ENCODE measurements around the gene ABCC12. TPM values are rescaled to one million over a fixed set of nuclear protein-coding genes. Genes with fewer than 3 reads are reported as not detected.

Gene ABCC12
- polyA plus RNA-seq, 4 donors: not detected

- DNase-seq (no peak), FAIRE-seq (no peak)
- WGBS, 3 donors: 83 to 88% (median 87%) methylated on average over 7 of the region's 7 CpGs
- Histone ChIP-seq H3K36me3 (ENCODE audit: control insufficient read depth in 3 of 3, insufficient read depth in 2 of 3, low read depth in 1 of 3, low read length in 3 of 3) (no peaks in the 10 kb centered on the region), H3K27me3 (ENCODE audit: control insufficient read depth in 3 of 3, insufficient read depth in 3 of 3, low read length in 3 of 3) (no peaks in the 10 kb centered on the region), H3K4me3 (ENCODE audit: low read depth in 1 of 3, low read length in 3 of 3) (no peak overlapping the region), H3K27ac (ENCODE audit: low read depth in 1 of 3, low read length in 2 of 3) (no peak overlapping the region), H3K9me3 (ENCODE audit: control insufficient read depth in 2 of 2, insufficient read depth in 1 of 2, low read depth in 1 of 2, low read length in 1 of 2) (no peaks in the 10 kb centered on the region), H3K4me1 (ENCODE audit: control insufficient read depth in 3 of 3, insufficient read depth in 2 of 3, low read depth in 1 of 3, low read length in 2 of 3) (no peaks in the 10 kb centered on the region)
Observed at GRCh38 chr16:48146131-48146530, 9.7 kb downstream of the ABCC12 start.

GRCh38 chr16:48143812-48144368 is 11.9 kb downstream of the ABCC12 start:
- WGBS, 3 donors: 89 to 91% (median 90%) methylated on average over 9 of the region's 9 CpGs
- DNase-seq (no peak), FAIRE-seq (no peak)
- Histone ChIP-seq H3K9me3 (ENCODE audit: control insufficient read depth in 2 of 2, insufficient read depth in 1 of 2, low read depth in 1 of 2, low read length in 1 of 2) (no peaks in the 10 kb centered on the region), H3K27me3 (ENCODE audit: control insufficient read depth in 3 of 3, insufficient read depth in 3 of 3, low read length in 3 of 3) (no peaks in the 10 kb centered on the region), H3K36me3 (ENCODE audit: control insufficient read depth in 3 of 3, insufficient read depth in 2 of 3, low read depth in 1 of 3, low read length in 3 of 3) (no peaks in the 10 kb centered on the region), H3K27ac (ENCODE audit: low read depth in 1 of 3, low read length in 2 of 3) (no peak overlapping the region), H3K4me1 (ENCODE audit: control insufficient read depth in 3 of 3, insufficient read depth in 2 of 3, low read depth in 1 of 3, low read length in 2 of 3) (no peaks in the 10 kb centered on the region), H3K4me3 (ENCODE audit: low read depth in 1 of 3, low read length in 3 of 3) (no peak overlapping the region)

- 86 to 89% (median 87%) methylated on average over 6 of the region's 6 CpGs for WGBS, 3 donors
- FAIRE-seq: no peak
- Histone ChIP-seq H3K27me3 (ENCODE audit: control insufficient read depth in 3 of 3, insufficient read depth in 3 of 3, low read length in 3 of 3) (no peaks in the 10 kb centered on the region), H3K4me3 (ENCODE audit: low read depth in 1 of 3, low read length in 3 of 3) (no peak overlapping the region), H3K36me3 (ENCODE audit: control insufficient read depth in 3 of 3, insufficient read depth in 2 of 3, low read depth in 1 of 3, low read length in 3 of 3) (no peaks in the 10 kb centered on the region), H3K27ac (ENCODE audit: low read depth in 1 of 3, low read length in 2 of 3) (no peak overlapping the region), H3K4me1 (ENCODE audit: control insufficient read depth in 3 of 3, insufficient read depth in 2 of 3, low read depth in 1 of 3, low read length in 2 of 3) (no peaks in the 10 kb centered on the region), H3K9me3 (ENCODE audit: control insufficient read depth in 2 of 2, insufficient read depth in 1 of 2, low read depth in 1 of 2, low read length in 1 of 2) (no peaks in the 10 kb centered on the region)
- no peak for DNase-seq
Observed at GRCh38 chr16:48140821-48141220, 15.0 kb downstream of the ABCC12 start.

GRCh38 chr16:48139517-48139916 is 16.3 kb downstream of the ABCC12 start:
- H3K36me3 ChIP-seq (ENCODE audit: control insufficient read depth in 3 of 3, insufficient read depth in 2 of 3, low read depth in 1 of 3, low read length in 3 of 3): no peaks in the 10 kb centered on the region
- no peaks in the 10 kb centered on the region for H3K4me1 ChIP-seq (ENCODE audit: control insufficient read depth in 3 of 3, insufficient read depth in 2 of 3, low read depth in 1 of 3, low read length in 2 of 3)
- H3K9me3 ChIP-seq (ENCODE audit: control insufficient read depth in 2 of 2, insufficient read depth in 1 of 2, low read depth in 1 of 2, low read length in 1 of 2): no peaks in the 10 kb centered on the region
- no peak overlapping the region for H3K4me3 ChIP-seq (ENCODE audit: low read depth in 1 of 3, low read length in 3 of 3)
- DNase-seq: no peak
- H3K27ac ChIP-seq (ENCODE audit: low read depth in 1 of 3, low read length in 2 of 3): no peak overlapping the region
- WGBS, 3 donors: 70 to 89% (median 87%) methylated on average over 3 of the region's 3 CpGs
- no peak for FAIRE-seq
- no peaks in the 10 kb centered on the region for H3K27me3 ChIP-seq (ENCODE audit: control insufficient read depth in 3 of 3, insufficient read depth in 3 of 3, low read length in 3 of 3)

GRCh38 chr16:48138543-48138942 is 17.2 kb downstream of the ABCC12 start:
- H3K36me3 ChIP-seq (ENCODE audit: control insufficient read depth in 3 of 3, insufficient read depth in 2 of 3, low read depth in 1 of 3, low read length in 3 of 3): no peaks in the 10 kb centered on the region
- WGBS, 3 donors: 69 to 83% (median 79%) methylated on average over 2 of the region's 2 CpGs
- no peak overlapping the region for H3K27ac ChIP-seq (ENCODE audit: low read depth in 1 of 3, low read length in 2 of 3)
- no peaks in the 10 kb centered on the region for H3K27me3 ChIP-seq (ENCODE audit: control insufficient read depth in 3 of 3, insufficient read depth in 3 of 3, low read length in 3 of 3)
- no peak overlapping the region for H3K4me3 ChIP-seq (ENCODE audit: low read depth in 1 of 3, low read length in 3 of 3)
- no peak for FAIRE-seq
- no peaks in the 10 kb centered on the region for H3K9me3 ChIP-seq (ENCODE audit: control insufficient read depth in 2 of 2, insufficient read depth in 1 of 2, low read depth in 1 of 2, low read length in 1 of 2)
- H3K4me1 ChIP-seq (ENCODE audit: control insufficient read depth in 3 of 3, insufficient read depth in 2 of 3, low read depth in 1 of 3, low read length in 2 of 3): no peaks in the 10 kb centered on the region
- DNase-seq: no peak

- Histone ChIP-seq H3K4me1 (ENCODE audit: control insufficient read depth in 3 of 3, insufficient read depth in 2 of 3, low read depth in 1 of 3, low read length in 2 of 3) (no peaks in the 10 kb centered on the region), H3K9me3 (ENCODE audit: control insufficient read depth in 2 of 2, insufficient read depth in 1 of 2, low read depth in 1 of 2, low read length in 1 of 2) (no peaks in the 10 kb centered on the region), H3K4me3 (ENCODE audit: low read depth in 1 of 3, low read length in 3 of 3) (no peak overlapping the region), H3K36me3 (ENCODE audit: control insufficient read depth in 3 of 3, insufficient read depth in 2 of 3, low read depth in 1 of 3, low read length in 3 of 3) (no peaks in the 10 kb centered on the region), H3K27ac (ENCODE audit: low read depth in 1 of 3, low read length in 2 of 3) (no peak overlapping the region), H3K27me3 (ENCODE audit: control insufficient read depth in 3 of 3, insufficient read depth in 3 of 3, low read length in 3 of 3) (no peaks in the 10 kb centered on the region)
- 76 to 81% (median 79%) methylated on average over 3 of the region's 3 CpGs for WGBS, 3 donors
- no peak for FAIRE-seq
- no peak for DNase-seq
Observed at GRCh38 chr16:48137822-48138221, 18.0 kb downstream of the ABCC12 start.

GRCh38 chr16:48136547-48137360 is 19.0 kb downstream of the ABCC12 start:
- no peak for FAIRE-seq
- whole genome bisulfite sequencing, 3 donors: 61 to 80% (median 67%) methylated on average over 9 of the region's 9 CpGs
- no peaks in the 10 kb centered on the region for H3K9me3 ChIP-seq (ENCODE audit: control insufficient read depth in 2 of 2, insufficient read depth in 1 of 2, low read depth in 1 of 2, low read length in 1 of 2)
- H3K4me1 ChIP-seq (ENCODE audit: control insufficient read depth in 3 of 3, insufficient read depth in 2 of 3, low read depth in 1 of 3, low read length in 2 of 3): no peaks in the 10 kb centered on the region
- DNase-seq: no peak
- H3K27ac ChIP-seq (ENCODE audit: low read depth in 1 of 3, low read length in 2 of 3): no peak overlapping the region
- no peaks in the 10 kb centered on the region for H3K36me3 ChIP-seq (ENCODE audit: control insufficient read depth in 3 of 3, insufficient read depth in 2 of 3, low read depth in 1 of 3, low read length in 3 of 3)
- H3K27me3 ChIP-seq (ENCODE audit: control insufficient read depth in 3 of 3, insufficient read depth in 3 of 3, low read length in 3 of 3): no peaks in the 10 kb centered on the region
- no peak overlapping the region for H3K4me3 ChIP-seq (ENCODE audit: low read depth in 1 of 3, low read length in 3 of 3)

- 84 to 91% (median 85%) methylated on average over 18 of the region's 18 CpGs for WGBS, 3 donors
- Histone ChIP-seq H3K27me3 (ENCODE audit: control insufficient read depth in 3 of 3, insufficient read depth in 3 of 3, low read length in 3 of 3) (no peaks in the 10 kb centered on the region), H3K9me3 (ENCODE audit: control insufficient read depth in 2 of 2, insufficient read depth in 1 of 2, low read depth in 1 of 2, low read length in 1 of 2) (no peaks in the 10 kb centered on the region), H3K4me1 (ENCODE audit: control insufficient read depth in 3 of 3, insufficient read depth in 2 of 3, low read depth in 1 of 3, low read length in 2 of 3) (no peaks in the 10 kb centered on the region), H3K4me3 (ENCODE audit: low read depth in 1 of 3, low read length in 3 of 3) (no peak overlapping the region), H3K36me3 (ENCODE audit: control insufficient read depth in 3 of 3, insufficient read depth in 2 of 3, low read depth in 1 of 3, low read length in 3 of 3) (no peaks in the 10 kb centered on the region), H3K27ac (ENCODE audit: low read depth in 1 of 3, low read length in 2 of 3) (no peak overlapping the region)
- no peak for DNase-seq
- no peak for FAIRE-seq
Observed at GRCh38 chr16:48133455-48134211, 22.2 kb downstream of the ABCC12 start.

Measured in small intestine (tissue), 7 donors.